Activated CD4-positive, alpha-beta T cell treated with anti-CD3 and anti-CD28 coated beads, Interleukin-2, amount 50 U/mL, for 16 hours (primary cell): ENCODE measurements around the gene CRLF2.
"Not testable (repeated sequence)": the region's sequence is repeated elsewhere in the genome, so short reads cannot be mapped to it uniquely, and the experiment has no call there.

Experiments
- DNase-seq: peaks from one replicate; pipeline ENCODE4 v3.0.0-alpha.2; 2020

CRLF2 gene

GRCh38 chrX:1212532-1212931 is at the start of gene CRLF2:
Gene CRLF2, minus strand, starts transcription at chrX:1212649. Its CDS starts 15 bp downstream, at chrX:1212634.
- peak; percentile 72 for DNase-seq

- not testable (repeated sequence) for DNase-seq
These were observed 49.3 kb upstream of the CRLF2 start for GRCh38 chrX:1261771-1262170.

GRCh38 chrX:1261285-1261684 is 48.8 kb upstream of the CRLF2 start:
- DNase-seq: no peak

GRCh38 chrX:1252861-1253260 is 40.4 kb upstream of the CRLF2 start:
- no peak for DNase-seq

- DNase-seq: peak; percentile 74
These were observed 36.8 kb upstream of the CRLF2 start for GRCh38 chrX:1249101-1249887.

- DNase-seq: no peak
These were observed 36.0 kb upstream of the CRLF2 start for GRCh38 chrX:1248331-1249061.

- DNase-seq: peak; percentile 86
These were observed 34.4 kb upstream of the CRLF2 start for GRCh38 chrX:1246816-1247215.

- DNase-seq: no peak
These were observed 32.0 kb upstream of the CRLF2 start for GRCh38 chrX:1244164-1245076.

- DNase-seq: peak; percentile 63
These were observed 30.5 kb upstream of the CRLF2 start for GRCh38 chrX:1242891-1243402.

- not testable (repeated sequence) for DNase-seq
These were observed 28.1 kb upstream of the CRLF2 start for GRCh38 chrX:1240551-1240950.

GRCh38 chrX:1239681-1240142 is 27.3 kb upstream of the CRLF2 start:
- DNase-seq: peak; percentile 12

GRCh38 chrX:1231850-1232465 is 19.5 kb upstream of the CRLF2 start:
- DNase-seq: no peak

GRCh38 chrX:1228101-1228500 is 15.7 kb upstream of the CRLF2 start:
- DNase-seq: not testable (repeated sequence)

- DNase-seq: no peak
These were observed 13.8 kb upstream of the CRLF2 start for GRCh38 chrX:1226249-1226648.

- peak; percentile 66 for DNase-seq
These were observed 12.5 kb upstream of the CRLF2 start for GRCh38 chrX:1224954-1225353.

- no peak for DNase-seq
These were observed 10.8 kb upstream of the CRLF2 start for GRCh38 chrX:1223242-1223600.

GRCh38 chrX:1222531-1223241 is 10.2 kb upstream of the CRLF2 start:
- DNase-seq: no peak

- no peak for DNase-seq
These were observed 8.9 kb upstream of the CRLF2 start for GRCh38 chrX:1221296-1221845.

- DNase-seq: no peak
These were observed 5.8 kb upstream of the CRLF2 start for GRCh38 chrX:1218286-1218685.

GRCh38 chrX:1215123-1215823 is 2.8 kb upstream of the CRLF2 start:
- no peak for DNase-seq

- no peak for DNase-seq
These were observed 1.5 kb upstream of the CRLF2 start for GRCh38 chrX:1213971-1214370.
